HG03103 (cell line): Measurements from ENCODE around the gene SLC25A20.
"Not testable (repeated sequence)": the region's sequence is repeated elsewhere in the genome, so short reads cannot be mapped to it uniquely, and the experiment has no call there.

ENCODE experiments used
- ATAC-seq: cut with Tn5 transposase; IDR thresholded peaks from one replicate; pipeline ENCODE4 v1.9.1; 2021; ENCODE audit warnings: low read depth; ENCODE audit not compliant: unreplicated experiment

Gene SLC25A20

GRCh38 chr3:48847504-48848423 lies 50.9 kb downstream of the SLC25A20 start, which contains the start of gene PRKAR2A:
PRKAR2A (minus strand) TSS chr3:48847874; CDS start chr3:48847596, 278 bp downstream.
- peak; percentile 88 for ATAC-seq

GRCh38 chr3:48847053-48847503 lies 51.6 kb downstream of the SLC25A20 start:
- no peak for ATAC-seq

GRCh38 chr3:48845170-48845569 lies 53.5 kb downstream of the SLC25A20 start:
- ATAC-seq: no peak

GRCh38 chr3:48837163-48837562 lies 61.5 kb downstream of the SLC25A20 start:
- ATAC-seq: no peak

GRCh38 chr3:48835650-48836366 lies 62.9 kb downstream of the SLC25A20 start:
- ATAC-seq: no peak

GRCh38 chr3:48832684-48833083 lies 66.0 kb downstream of the SLC25A20 start:
- ATAC-seq: no peak

- no peak for ATAC-seq
Observed at GRCh38 chr3:48830715-48831114, 68.0 kb downstream of the SLC25A20 start.

GRCh38 chr3:48829525-48829924 lies 69.2 kb downstream of the SLC25A20 start:
- not testable (repeated sequence) for ATAC-seq

GRCh38 chr3:48827874-48828273 lies 70.8 kb downstream of the SLC25A20 start:
- not testable (repeated sequence) for ATAC-seq

GRCh38 chr3:48826451-48826850 lies 72.2 kb downstream of the SLC25A20 start:
- ATAC-seq: no peak

- no peak for ATAC-seq
Observed at GRCh38 chr3:48820612-48821324, 77.9 kb downstream of the SLC25A20 start.

GRCh38 chr3:48819234-48820221 lies 79.2 kb downstream of the SLC25A20 start:
- no peak for ATAC-seq

GRCh38 chr3:48811524-48811923 lies 87.2 kb downstream of the SLC25A20 start:
- no peak for ATAC-seq
